ENCODE measurements around the gene TBXT.
"Not testable (repeated sequence)": the region's sequence is repeated elsewhere in the genome, so short reads cannot be mapped to it uniquely, and the experiment has no call there.

The TBXT gene, protein sequence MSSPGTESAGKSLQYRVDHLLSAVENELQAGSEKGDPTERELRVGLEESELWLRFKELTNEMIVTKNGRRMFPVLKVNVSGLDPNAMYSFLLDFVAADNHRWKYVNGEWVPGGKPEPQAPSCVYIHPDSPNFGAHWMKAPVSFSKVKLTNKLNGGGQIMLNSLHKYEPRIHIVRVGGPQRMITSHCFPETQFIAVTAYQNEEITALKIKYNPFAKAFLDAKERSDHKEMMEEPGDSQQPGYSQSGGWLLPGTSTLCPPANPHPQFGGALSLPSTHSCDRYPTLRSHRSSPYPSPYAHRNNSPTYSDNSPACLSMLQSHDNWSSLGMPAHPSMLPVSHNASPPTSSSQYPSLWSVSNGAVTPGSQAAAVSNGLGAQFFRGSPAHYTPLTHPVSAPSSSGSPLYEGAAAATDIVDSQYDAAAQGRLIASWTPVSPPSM

DNA sequence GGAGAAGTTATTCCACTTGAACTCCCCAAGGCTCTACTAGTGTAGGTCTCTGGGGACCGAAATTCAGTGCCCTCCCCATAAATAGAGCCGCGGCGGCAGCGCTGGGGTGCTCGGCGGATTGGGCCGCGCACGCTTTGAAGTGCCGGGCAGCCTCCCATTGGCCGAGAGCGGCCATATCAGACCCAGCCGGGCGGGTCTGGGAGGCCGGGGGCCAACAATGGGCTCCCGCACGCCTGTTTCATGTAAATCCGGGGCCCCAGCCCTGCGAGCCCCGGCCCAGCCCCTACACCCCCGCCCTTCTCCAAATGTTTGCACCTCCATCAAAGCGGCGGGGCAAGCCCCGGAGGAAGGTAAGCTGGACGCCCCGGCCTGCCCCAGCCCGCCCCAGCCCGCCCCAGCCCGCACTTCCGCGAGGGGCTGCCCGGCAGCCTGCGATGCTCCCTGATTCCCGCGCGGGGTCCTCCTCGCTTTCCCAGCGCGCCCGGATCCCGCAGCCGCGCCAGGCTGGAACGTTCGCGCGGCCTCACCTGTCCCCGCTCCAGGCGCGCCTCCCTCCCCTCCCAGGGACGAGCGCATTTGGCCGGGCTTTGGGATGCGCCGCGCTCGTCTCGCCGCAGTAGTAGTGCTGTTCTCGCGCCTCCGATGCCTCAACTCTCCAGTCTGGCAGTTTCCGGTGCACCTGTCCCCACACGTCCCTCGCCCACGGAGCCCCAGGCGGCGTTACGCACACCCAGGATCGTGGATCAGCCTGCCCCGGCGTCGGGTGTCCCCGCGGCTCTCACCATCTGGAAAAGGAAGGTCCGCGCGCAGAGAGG is at the start of gene TBXT:
Gene TBXT (minus strand): TSS at position 51 of the 815 bp plus-strand sequence. CDS start 260 bp downstream, outside the sequence.
- DNase-seq (ENCODE audit: low read depth, low spot score), result no peak

DNA sequence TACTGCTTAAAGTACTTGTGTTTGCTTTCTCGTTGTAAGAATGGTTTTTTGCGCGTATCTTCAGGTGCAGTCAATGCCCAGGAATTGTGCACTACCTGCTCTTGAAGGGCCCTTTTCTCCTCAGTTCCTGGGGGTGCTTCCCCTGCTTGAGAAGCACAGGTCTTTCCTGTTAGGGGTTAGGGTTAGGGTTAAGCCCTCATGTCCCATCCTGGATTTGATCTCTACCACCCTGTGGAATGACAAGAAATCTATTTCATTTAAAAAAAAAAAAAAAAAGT is 39.6 kb upstream of the TBXT start:
- no peak for DNase-seq (ENCODE audit: low read depth, low spot score)

DNA sequence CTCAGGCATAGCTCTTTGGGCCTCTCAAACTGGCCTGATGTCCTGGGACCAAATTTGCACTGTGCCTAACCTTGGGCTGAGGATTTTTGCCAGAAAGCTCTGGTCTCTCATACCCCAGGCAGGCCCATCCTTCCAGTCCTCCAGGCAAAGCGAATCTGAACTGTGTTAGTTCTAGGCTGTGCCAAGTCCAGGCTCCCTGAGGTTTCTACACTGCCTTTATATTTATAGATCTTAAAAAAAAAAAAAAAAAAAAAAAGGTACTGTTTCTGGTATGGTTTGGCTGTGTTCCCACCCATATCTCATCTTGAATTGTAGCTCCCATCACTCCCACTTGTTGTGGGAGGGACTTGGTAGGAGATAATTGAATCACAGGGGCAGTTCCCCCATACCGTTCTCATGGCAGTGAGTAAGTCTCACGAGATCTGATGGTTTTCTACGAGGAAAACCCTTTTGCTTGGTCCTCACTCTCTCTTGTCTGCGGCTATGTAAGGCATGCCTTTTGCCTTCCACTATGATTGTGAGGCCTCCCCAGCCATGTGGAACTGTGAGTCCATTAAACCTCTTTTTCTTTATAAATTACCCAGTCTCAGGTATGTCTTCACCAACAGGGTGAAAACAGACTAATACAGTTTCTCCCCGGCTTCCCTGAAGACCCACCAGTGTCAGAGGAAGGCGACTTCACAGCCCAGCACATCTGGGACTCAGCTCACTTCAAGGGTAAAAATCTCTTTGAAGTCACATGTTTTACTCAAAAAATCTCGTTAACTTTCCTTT is 39.0 kb upstream of the TBXT start:
- DNase-seq (ENCODE audit: low read depth, low spot score), result no peak

DNA sequence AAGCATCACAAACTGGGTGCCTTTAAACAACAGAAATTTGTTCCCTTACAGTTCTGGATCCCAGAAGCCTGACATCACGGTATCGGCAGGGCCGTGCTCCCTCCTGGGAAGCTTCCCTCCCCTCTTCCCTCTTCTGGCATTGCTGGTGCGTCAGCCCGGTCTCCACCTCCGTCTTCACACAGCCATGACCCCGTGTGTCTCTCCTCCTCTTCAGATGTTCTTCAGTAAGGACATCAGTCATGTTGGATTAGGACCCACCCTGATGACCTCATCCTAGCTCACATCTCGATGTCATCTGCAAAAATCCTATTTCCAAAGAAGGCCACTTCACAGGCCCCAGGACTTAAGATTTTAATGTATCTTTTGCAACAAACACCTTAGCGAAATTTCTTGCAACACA is 38.4 kb upstream of the TBXT start:
- DNase-seq (ENCODE audit: low read depth, low spot score), result no peak

DNA sequence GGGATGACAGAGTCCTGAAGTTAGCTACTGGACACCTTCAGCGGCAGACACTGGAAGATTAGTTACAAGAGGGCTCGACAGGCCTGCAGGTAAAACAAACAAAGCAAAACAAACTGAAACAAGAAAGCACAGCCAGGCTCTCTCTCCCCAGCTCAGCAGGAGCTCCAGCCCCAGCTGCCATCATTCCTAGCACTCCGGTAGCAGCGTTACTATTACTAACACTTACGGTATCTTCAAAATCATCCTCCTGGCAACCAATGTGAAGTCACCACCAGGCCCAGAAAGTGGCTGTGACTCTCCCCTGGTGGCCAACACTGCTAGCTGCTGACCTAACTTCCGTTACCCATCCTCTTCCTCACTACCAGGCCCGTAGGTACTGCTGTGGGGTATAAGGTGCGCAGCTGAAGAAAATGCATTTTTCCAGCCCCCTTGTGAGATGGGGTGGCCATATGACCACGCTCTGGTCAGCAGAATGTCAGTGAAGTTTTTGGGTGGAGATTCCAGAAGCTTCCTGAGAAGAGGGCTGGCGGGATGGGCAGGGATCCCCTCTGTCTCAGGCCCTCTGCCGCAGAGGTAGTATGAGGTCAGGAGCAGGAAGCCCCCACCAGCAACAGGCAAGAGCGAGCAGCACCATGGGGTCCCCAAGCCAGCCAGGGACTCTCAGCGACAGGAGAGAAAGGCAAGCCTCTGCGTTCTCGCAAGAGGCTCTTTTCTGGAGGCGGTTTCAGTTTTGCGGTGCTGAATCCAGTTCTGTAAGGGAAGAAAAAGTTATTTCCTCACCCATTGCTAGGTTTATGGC is 37.4 kb upstream of the TBXT start:
- no peak for DNase-seq (ENCODE audit: low read depth, low spot score)

DNA sequence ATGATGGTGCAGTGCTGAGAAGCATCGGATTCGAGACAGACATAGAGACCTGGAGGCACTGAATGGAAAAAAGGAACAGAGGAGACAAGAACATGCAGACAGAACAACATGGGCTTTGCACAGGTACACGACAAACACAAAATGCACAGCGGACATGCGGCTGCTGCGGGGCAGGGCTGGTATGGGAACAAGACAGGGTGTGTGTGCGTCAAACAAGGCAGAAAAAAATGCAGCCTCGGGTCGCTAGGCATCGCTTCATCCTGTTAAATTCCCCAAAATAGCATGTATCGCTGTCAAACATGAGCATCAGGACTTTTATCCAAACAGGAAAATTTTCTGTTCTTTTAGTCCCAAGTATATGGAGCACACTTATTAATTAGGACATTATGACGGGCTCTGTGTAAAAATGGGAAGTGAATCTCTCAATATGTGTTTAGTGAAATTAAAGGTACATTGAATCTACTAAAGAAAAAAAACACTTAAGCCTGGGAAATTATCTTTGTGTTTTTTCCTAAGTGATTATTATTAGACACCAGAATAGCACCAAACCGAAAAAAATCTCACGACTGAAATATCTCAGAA is 36.1 kb upstream of the TBXT start:
- DNase-seq (ENCODE audit: low read depth, low spot score), result no peak

DNA sequence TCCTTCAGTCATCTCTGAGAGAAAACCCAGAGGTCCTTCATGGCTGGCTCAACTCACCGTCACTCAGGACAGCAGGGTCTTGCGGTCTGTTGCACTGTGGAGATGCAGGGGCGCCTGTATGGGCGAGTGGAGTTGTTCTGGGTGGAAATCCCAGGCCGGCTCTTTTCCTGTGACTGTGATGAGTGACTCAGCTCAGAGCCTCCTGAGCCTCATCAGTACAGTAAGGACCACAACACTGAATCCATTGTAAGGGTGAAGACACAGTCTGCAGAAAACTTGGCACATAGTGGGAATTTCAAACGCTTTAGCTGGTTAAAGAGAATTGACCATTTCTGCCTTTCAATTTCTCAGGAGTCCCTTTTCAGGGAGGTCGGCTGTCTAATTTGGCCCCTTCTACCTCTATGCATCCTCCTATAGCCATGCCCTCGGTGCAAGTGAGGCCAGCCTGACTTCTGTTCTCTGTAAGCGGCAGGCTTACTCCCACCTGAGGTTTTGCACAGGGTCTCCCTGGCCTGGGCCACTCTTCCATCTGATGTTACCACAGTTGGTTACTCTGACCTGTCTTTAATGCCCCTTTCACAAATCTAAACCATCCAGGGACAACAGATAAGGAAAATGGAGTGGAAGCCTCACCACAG is 35.5 kb upstream of the TBXT start:
- no peak for DNase-seq (ENCODE audit: low read depth, low spot score)

DNA sequence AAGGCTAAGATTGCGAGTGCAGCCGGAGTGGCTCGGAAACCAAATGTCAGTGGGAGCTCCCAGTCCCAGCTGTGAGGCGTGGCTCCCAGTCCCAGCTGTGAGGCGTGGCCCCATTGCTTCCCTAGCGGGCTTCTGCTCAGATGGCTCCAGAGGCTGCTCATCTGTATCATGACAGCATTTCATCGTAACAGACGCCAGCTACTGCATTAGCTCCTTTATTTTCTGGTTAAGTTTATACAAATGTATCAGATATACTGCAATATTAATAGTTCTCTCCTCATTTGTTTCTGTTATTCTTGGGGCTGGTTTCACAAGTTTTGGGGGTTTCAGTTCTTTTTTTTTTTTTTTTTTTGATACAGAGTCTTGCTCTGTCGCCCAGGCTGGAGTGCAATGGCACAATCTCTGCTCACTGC is 34.7 kb upstream of the TBXT start:
- DNase-seq (ENCODE audit: low read depth, low spot score), result no peak

DNA sequence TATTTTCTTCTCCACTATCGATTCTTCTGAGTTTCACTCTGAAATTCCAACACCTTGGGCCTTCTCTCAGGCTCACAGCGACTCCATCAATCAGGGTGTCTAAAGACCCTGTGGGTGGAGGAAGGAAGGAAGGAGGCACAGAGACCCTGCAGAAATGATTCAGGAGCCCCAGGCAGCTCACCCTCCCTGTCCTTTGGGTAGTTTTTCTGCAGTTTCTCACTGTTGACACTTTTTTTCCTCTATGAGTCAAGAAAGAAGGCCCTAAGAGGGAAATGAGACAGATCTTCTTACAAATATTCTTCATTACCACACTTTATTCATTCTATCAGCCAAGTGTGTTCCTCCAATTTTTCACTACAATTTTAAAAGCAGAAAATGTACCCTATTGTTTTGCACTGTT is 34.2 kb upstream of the TBXT start:
- DNase-seq (ENCODE audit: low read depth, low spot score), result no peak

DNA sequence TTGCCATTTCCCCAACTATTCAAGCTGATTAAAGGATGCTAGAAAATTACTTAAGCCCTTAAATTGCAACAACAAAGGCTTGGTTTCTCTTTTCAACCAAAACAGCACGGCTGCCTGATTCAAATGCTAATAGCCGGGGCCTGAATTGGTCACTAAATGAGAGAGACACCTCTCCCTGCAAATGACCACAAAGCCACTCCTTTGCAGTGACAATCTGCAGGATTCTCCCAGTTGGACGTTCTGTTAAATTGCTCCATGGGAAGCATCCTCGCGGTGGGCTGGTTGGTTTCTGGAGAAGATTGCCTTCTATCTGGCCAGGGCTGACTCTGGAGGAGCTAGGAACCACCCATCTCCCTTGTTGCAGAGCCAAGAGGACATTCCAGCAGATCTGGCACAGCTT is 29.7 kb upstream of the TBXT start:
- DNase-seq (ENCODE audit: low read depth, low spot score), result no peak

DNA sequence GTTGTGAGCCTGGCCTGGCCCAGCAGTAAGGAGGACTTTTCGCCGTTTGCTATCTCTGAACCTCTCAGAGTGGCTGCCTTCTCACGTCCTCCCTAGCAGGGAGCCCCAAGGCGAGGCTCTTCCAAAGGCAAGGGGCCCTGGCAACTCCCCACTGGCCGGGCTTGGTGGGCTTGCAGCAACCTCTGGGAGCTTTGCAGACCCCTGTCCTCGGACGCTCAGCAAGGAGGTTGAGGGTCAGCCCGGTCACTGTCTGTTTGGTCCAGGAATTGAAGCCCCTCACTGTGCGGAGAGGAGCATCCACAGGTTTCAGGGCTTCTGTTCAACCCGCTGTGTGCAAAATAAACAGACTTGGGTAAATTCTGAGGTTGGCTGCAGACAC is 28.2 kb upstream of the TBXT start:
- DNase-seq (ENCODE audit: low read depth, low spot score), result no peak

DNA sequence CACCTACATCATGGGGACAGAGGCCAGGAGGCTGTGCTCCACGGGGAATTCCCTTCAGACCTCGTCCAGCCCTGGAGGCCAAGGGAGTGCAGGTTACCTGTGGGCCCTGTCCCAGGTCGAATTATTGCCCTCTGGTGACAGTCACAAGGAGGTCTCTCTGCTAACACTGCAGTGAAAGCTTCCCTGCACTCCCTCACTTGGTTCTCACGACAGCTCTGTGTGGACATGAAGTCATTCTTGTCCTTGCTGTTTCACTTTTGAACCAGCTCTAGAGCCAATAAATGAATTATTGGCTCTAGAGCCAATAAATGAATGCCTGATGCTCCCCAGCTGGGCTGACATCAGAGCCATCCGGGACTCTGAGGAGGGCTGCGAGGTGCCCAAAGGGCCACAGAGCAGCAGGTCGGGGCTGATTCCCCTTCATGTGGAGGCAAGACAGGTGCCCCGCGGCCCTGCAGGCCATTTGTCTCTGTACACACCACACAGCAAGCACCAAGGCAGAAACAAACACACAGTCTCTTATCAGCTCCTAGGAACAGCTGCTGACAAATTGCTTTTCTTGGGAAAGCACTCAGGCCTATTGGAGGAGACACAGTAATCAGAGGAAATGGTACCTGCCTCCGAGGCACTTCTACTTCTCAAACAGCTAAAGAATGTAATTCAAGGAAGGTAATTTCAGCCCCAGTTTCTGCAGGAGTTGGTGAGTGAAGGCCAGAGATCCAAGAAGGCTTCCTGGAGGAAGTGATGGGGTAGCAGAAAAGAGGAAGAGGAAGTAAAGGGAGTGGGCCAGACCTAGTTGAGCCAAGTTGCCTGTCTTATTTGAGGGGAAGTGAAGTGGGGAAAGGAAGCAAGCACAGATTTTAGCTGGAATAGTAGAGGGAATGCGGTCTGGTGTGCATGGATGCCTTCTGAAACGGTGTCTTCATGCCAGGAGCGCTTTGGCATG is 27.5 kb upstream of the TBXT start:
- no peak for DNase-seq (ENCODE audit: low read depth, low spot score)

DNA sequence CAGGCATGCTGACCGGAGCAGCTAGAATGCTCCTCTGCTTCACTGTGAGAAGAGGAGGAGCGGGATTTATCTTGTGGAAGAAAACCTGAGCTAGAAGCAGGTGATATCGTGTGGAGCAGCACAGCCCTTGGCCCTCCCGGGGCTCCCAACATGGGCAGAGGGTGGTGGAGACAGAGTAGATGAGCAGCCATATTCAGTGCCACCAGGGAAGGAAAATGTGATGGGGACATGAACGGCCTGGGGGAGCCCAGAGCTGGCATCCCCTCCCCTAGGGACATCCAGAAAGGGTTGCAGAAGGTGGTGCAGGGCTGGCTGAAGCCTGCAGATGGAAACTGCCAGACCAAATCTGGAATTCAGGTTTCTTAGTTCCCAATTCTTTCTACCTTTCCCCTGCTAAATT is 24.9 kb upstream of the TBXT start:
- no peak for DNase-seq (ENCODE audit: low read depth, low spot score)

DNA sequence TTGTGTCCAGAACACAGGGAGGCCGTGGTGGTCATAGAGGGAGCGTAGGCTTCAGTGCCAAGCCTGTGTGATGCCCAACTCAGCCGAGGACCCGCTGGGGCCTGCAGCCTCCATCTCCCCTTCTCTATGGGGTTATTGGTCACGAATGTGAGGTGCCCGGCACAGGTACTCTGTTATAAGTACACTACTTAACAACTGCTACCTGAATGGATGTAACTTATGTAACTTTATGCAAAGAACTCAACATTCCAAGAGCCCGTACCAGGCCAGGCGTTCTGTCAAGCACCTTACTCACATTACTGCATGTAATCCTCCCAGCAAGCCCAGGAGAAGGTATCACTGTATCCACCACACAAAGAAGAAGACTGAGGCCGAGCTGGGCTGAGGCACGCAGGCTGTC is 24.5 kb upstream of the TBXT start:
- DNase-seq (ENCODE audit: low read depth, low spot score), result no peak

DNA sequence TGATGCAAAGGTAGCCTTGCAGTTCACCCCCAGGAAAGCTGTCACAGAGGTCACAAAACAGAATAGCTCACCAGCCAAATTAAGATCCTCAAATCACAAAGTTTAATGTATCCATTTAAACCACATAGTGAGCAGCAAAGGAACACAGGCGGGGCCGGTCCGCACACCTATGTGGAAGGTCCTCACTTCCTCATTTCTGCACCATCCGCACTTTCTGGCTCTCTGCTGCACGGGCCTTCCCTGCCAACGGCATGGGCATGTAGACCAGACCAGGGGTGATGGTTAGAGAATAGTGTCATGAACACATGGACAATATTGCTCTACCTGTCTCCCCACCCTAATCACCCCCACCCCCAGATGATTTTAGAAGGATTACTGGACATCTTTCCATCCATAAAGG is 12.1 kb upstream of the TBXT start:
- no peak for DNase-seq (ENCODE audit: low read depth, low spot score)

DNA sequence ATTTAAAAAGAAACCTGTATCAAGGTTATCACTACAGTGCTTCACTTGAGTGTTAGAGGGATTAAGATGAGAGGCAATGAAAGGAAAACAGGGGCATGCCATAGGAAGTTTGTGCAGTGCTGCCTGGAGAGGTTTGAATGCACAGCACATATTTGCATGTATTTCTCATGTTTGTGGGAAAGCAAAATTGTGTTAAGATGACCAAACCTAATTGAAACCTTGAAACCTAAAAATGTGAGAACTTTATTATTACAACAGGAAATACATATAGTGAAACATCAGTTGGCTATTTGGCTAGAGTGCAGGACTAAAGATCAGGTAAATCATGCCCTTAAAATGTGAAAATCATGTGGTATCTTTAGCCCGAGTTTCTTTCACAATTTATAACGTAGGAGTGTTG is 8.5 kb upstream of the TBXT start:
- no peak for DNase-seq (ENCODE audit: low read depth, low spot score)

DNA sequence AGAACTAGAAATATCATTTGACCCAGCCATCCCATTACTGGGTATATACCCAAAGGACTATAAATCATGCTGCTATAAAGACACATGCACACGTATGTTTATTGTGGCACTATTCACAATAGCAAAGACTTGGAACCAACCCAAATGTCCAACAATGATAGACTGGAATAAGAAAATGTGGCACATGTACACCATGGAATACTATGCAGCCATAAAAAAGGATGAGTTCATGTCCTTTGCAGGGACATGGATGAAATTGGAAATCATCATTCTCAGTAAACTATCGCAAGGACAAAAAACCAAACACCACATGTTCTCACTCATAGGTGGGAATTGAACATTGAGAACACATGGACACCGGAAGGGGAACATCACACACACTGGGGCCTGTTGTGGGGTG is 7.4 kb upstream of the TBXT start:
- DNase-seq (ENCODE audit: low read depth, low spot score), result not testable (repeated sequence)

DNA sequence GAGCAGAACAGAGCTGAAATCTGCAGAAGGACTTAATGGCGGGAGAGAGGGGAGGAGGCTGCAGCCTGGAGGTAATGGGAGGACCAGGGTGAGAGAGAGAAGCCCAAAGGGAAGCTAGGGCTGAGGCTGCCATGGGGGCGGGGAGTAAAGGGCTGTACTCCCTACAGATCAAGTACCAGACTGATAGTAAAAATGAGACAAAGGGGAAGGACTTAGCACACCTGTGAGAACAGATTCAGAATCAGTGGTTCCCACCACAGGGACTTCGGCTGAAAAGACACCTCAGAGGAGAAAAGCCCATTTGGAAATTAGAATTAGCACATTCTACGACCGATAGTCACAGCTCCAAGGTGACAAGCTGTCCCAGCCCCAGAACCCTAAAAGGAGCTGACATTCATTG is 6.4 kb upstream of the TBXT start:
- DNase-seq (ENCODE audit: low read depth, low spot score), result no peak

DNA sequence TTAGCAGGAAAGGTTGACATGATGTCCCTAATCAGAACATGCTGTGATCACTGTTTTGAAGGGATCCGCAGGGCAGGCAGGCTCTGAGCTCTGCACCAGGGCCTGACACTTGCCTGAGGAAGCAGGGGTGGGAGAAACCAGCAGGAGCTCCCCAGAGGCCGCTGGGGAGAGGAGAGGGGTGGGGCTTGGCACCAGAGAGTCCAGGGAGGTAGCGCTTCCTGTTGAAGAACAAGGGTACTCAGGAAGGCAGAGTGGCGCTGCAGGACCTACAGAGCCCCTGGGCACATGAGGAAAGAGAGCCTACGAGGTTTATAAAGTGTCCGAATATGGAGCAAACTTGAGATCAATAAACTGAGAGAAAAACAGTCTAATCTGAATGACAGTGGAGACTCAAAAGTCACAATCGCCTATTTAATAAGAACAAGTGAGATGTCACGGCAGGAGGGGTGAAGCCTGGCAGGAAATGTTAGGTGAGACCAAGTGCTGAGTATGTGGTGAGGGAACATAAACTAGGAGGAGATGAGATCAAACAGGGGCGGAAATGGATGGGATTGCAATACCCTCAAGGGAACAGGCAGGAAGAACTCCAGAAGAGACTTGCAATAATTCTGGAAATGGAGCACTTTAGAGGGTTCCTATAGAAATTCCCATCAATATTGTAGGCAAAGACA is 5.8 kb upstream of the TBXT start:
- no peak for DNase-seq (ENCODE audit: low read depth, low spot score)

All from activated naive CD8-positive, alpha-beta T cell treated with anti-CD3 and anti-CD28 coated beads, Interleukin-2, amount 50 U/mL, for 16 hours (primary cell).